Endothelial cell of umbilical vein (primary cell): Measurements from ENCODE around the gene PRKG1. TPM values are rescaled to one million over a fixed set of nuclear protein-coding genes. Genes with fewer than 3 reads are reported as not detected.

Experiments
- BruUV-seq: library from RNA; stranded (reverse); fragments of 400-500 nt; replicated peaks from 2 replicates; lab custom pipeline; 2021; lab: Mats Ljungman, UMichigan
- CTCF ChIA-PET: fragments of 300-600, 350-600 bp; sonication (Branson Sonifier 250); formaldehyde crosslinking; loops from one replicate; lab custom pipeline; 2021; ENCODE audit warnings: antibody characterized with exemption, inconsistent platforms; lab: Charles Lee
- POLR2A ChIA-PET: fragments of 300-600, 350-600 bp; sonication (Branson Sonifier 250); formaldehyde crosslinking; loops from one replicate; lab custom pipeline; 2021; ENCODE audit warnings: antibody characterized with exemption, inconsistent platforms; lab: Charles Lee
- DNase-seq: peaks from one replicate; pipeline ENCODE4 v3.0.0-alpha.2; 2011; ENCODE audit warnings: low read depth, low spot score
- FAIRE-seq: peaks from 2 replicates; lab custom pipeline; 2011; peaks lifted over from hg19 to GRCh38; lab: Jason Lieb, UNC
- H2AFZ ChIP-seq: 2 replicates; pipeline ENCODE4 v1.6.0; 2012; ENCODE audit warnings: low read depth, low read length, control low read depth, inconsistent platforms
- H3K27ac ChIP-seq: 2 replicates; pipeline ENCODE4 v1.5.1; 2011; ENCODE audit warnings: low read depth, mild to moderate bottlenecking, control low read depth, low read length, moderate library complexity; ENCODE audit not compliant: insufficient read depth
- H3K27me3 ChIP-seq, 2 experiments: 2 replicates each; pipeline versions ENCODE4 v1.6.0 to v1.6.1; 2011; ENCODE audit warnings: low read length in 2 of 2, mixed read lengths in 1 of 2; ENCODE audit not compliant: control insufficient read depth in 2 of 2, insufficient read depth in 2 of 2
- H3K36me3 ChIP-seq, 2 experiments: 2 replicates in 1 of 2; 3 replicates in 1 of 2; pipeline ENCODE4 v1.5.1; 2011; ENCODE audit warnings: low read length in 2 of 2, mild to moderate bottlenecking in 1 of 2, moderate library complexity in 1 of 2; ENCODE audit not compliant: control insufficient read depth in 2 of 2, insufficient read depth in 2 of 2; ENCODE audit errors: extremely low read depth in 1 of 2
- H3K4me1 ChIP-seq: 3 replicates; pipeline ENCODE4 v1.5.1; 2011; ENCODE audit warnings: mild to moderate bottlenecking, low read length; ENCODE audit not compliant: control insufficient read depth, insufficient read depth; ENCODE audit errors: extremely low read depth
- H3K4me2 ChIP-seq: 2 replicates; pipeline ENCODE4 v1.6.1; 2011; ENCODE audit warnings: low read length, control low read depth, mixed read lengths; ENCODE audit not compliant: insufficient read depth
- H3K4me3 ChIP-seq, 3 experiments: fragments of 200-600 bp in 1 of 3; sonication (generic), shearing (Covaris generic) in 1 of 3; replicated peaks in 1 of 3; 2 replicates each; pipeline ENCODE4 v1.5.1; 2011 to 2016; ENCODE audit warnings: control low read depth in 3 of 3, low read length in 3 of 3, mild to moderate bottlenecking in 2 of 3, inconsistent platforms in 1 of 3, low read depth in 1 of 3, moderate library complexity in 1 of 3; ENCODE audit not compliant: insufficient read depth in 1 of 3
- H3K79me2 ChIP-seq: 2 replicates; pipeline ENCODE4 v1.6.0; 2012; ENCODE audit warnings: low read length, inconsistent platforms; ENCODE audit not compliant: control insufficient read depth, insufficient read depth
- H3K9ac ChIP-seq: replicated peaks from 2 replicates; pipeline ENCODE3; 2011; ENCODE audit warnings: low read length, control low read depth; ENCODE audit not compliant: insufficient read depth; ENCODE audit errors: extremely low read depth
- H3K9me1 ChIP-seq: replicated peaks from 3 replicates; pipeline ENCODE4 v1.6.0; 2011; ENCODE audit warnings: mild to moderate bottlenecking, low read length; ENCODE audit not compliant: control insufficient read depth, insufficient read depth; ENCODE audit errors: extremely low read depth
- H3K9me3 ChIP-seq: replicated peaks from 2 replicates; pipeline ENCODE4 v1.5.1; 2012; ENCODE audit warnings: low read length, inconsistent platforms; ENCODE audit not compliant: control insufficient read depth, insufficient read depth
- H4K20me1 ChIP-seq: replicated peaks from 2 replicates; pipeline ENCODE3; 2011; ENCODE audit warnings: mild to moderate bottlenecking, low read length; ENCODE audit not compliant: control insufficient read depth, insufficient read depth; ENCODE audit errors: extremely low read depth
- CTCF ChIP-seq, 2 donors: IDR thresholded peaks; 1 replicate in 1 of 2; 2 replicates in 1 of 2; pipeline ENCODE4 v1.5.1; 2011; ENCODE audit warnings: low read length in 2 of 2, mild to moderate bottlenecking in 2 of 2, moderate library complexity in 2 of 2, control low read depth in 1 of 2, inconsistent platforms in 1 of 2, low read depth in 1 of 2; ENCODE audit not compliant: insufficient read depth in 1 of 2; ENCODE audit errors: extremely low read depth in 1 of 2
- EZH2 ChIP-seq: IDR thresholded peaks from 2 replicates; pipeline ENCODE4 v1.6.1; 2012; ENCODE audit warnings: borderline replicate concordance, low read depth, mild to moderate bottlenecking, moderate library complexity, low read length, inconsistent platforms; ENCODE audit not compliant: severe bottlenecking
- FOS ChIP-seq: IDR thresholded peaks from 2 replicates; pipeline ENCODE4 v1.6.1; 2011; ENCODE audit warnings: mild to moderate bottlenecking, low read length, moderate library complexity, borderline replicate concordance; ENCODE audit not compliant: insufficient read depth
- GATA2 ChIP-seq: IDR thresholded peaks from 2 replicates; pipeline ENCODE4 v1.7.0; 2011; ENCODE audit warnings: low read depth, mild to moderate bottlenecking, moderate library complexity, mixed read lengths, low read length; ENCODE audit not compliant: insufficient read length, insufficient read depth
- JUN ChIP-seq: IDR thresholded peaks from 2 replicates; pipeline ENCODE4 v1.6.1; 2011; ENCODE audit warnings: borderline replicate concordance, low read depth; ENCODE audit not compliant: insufficient read length, insufficient read depth
- MAX ChIP-seq: IDR thresholded peaks from 2 replicates; pipeline ENCODE4 v1.6.1; 2011; ENCODE audit not compliant: insufficient read depth, insufficient read length
- MYC ChIP-seq: IDR thresholded peaks from one replicate; pipeline ENCODE4 v1.6.1; 2011; ENCODE audit warnings: mild to moderate bottlenecking, low read depth, low read length
- POLR2A ChIP-seq: IDR thresholded peaks from 2 replicates; pipeline ENCODE4 v1.6.1; 2012; ENCODE audit warnings: low read depth, mild to moderate bottlenecking, control low read depth, low read length
- POLR2AphosphoS5 ChIP-seq: IDR thresholded peaks from 2 replicates; pipeline ENCODE4 v1.6.1; 2012; ENCODE audit warnings: low read depth, mild to moderate bottlenecking, control low read depth, low read length, moderate library complexity; ENCODE audit not compliant: insufficient read depth
- dilution Hi-C: fragments of 300-500 bp; cut with MboI; formaldehyde crosslinking; loops from one replicate; pipeline ENCODE4 v1.15.0; 2019; ENCODE audit warnings: low sequenced_read_pairs; ENCODE audit not compliant: extremely low pct_ligation_motif_present
- intact Hi-C: fragments of 100-400 bp; cut with micrococcal nuclease; formaldehyde crosslinking; loops from one replicate; pipeline ENCODE4 v1.10.0; 2022
- polyA plus RNA-seq, 4 experiments: library from polyadenylated mRNA; depleted of rRNA in 3 of 4; stranded (reverse) in 3 of 4; unstranded in 1 of 4; fragments of >200 nt; gene quantifications; 2 replicates each; pipeline versions ENCODE4 v1.2.1 to v1.2.3, GENCODE V29; 2011 to 2012; ENCODE audit warnings: missing spikeins in 1 of 4
- total RNA-seq: library from RNA; stranded (reverse); gene quantifications from 2 replicates; pipeline ENCODE4 v1.2.3, GENCODE V29; 2021

Gene PRKG1
- total and polyA plus RNA-seq, 2 donors (not counting 3 experiments of a cell fraction or from before 2014, with no cell fraction given) = 0.01 to 0.18 TPM

- CTCF ChIA-PET = interaction anchor here (1.7 to 2.3 kb wide), 2 partner anchors 14 kb away, joined by 5 to 7 read pairs; no protein-coding TSS in a partner anchor
- no peak overlapping the region for H3K9ac ChIP-seq
- POLR2A ChIA-PET = no interaction called here
- H3K4me3 ChIP-seq = no peak overlapping the region
- H3K4me1 ChIP-seq = no peaks in the 10 kb centered on the region
- H3K9me1 ChIP-seq = no peaks in the 10 kb centered on the region
- no peaks in the 10 kb centered on the region for H3K9me3 ChIP-seq
- TF ChIP-seq CTCF (IDR thresholded peaks at IDR 0.05; ENCODE audit: extremely low read depth in 1 of 2, insufficient read depth in 1 of 2, low read depth in 1 of 2, low read length in 2 of 2) (no peak), EZH2 (no peak), GATA2 (no peak), POLR2AphosphoS5 (no peak), MAX (no peak), FOS (no peak), POLR2A (no peak), JUN (no peak), MYC (no peak)
- no peaks in the 10 kb centered on the region for H3K36me3 ChIP-seq
- no TSS peak for BruUV-seq
- H3K27me3 ChIP-seq = no peaks in the 10 kb centered on the region
- dilution Hi-C loops = no loop called here
- H3K79me2 ChIP-seq = no peaks in the 10 kb centered on the region
- DNase-seq (no peak), FAIRE-seq (no peak)
- intact Hi-C loops = no loop called here
- H3K27ac ChIP-seq = no peak overlapping the region
- no peaks in the 10 kb centered on the region for H4K20me1 ChIP-seq
- no peak overlapping the region for H2AFZ ChIP-seq
- H3K4me2 ChIP-seq = no peak overlapping the region
These were observed 456.3 kb downstream of the PRKG1 start for GRCh38 chr10:51530541-51530940.
